Measurements from ENCODE around the gene EYS. TPM values are rescaled to one million over a fixed set of nuclear protein-coding genes. Genes with fewer than 3 reads are reported as not detected.

EYS gene
- total RNA-seq, 1 donor from 2014 or later = 0.08 TPM

- H3K4me1 ChIP-seq = no peaks in the 10 kb centered on the region
- H3K27me3 ChIP-seq (ENCODE audit: low read depth) = no peaks in the 10 kb centered on the region
- TF ChIP-seq CTCF (IDR thresholded peaks at IDR 0.05; ENCODE audit: borderline replicate concordance) = no peak
- no peaks in the 10 kb centered on the region for H3K9me3 ChIP-seq (replicated peaks)
- H3K36me3 ChIP-seq = no peaks in the 10 kb centered on the region
- no peak for DNase-seq
- H3K4me3 ChIP-seq = no peak overlapping the region
- no peak overlapping the region for H3K27ac ChIP-seq (replicated peaks)
- intact Hi-C loops (cut with micrococcal nuclease) = no loop called here
Observed at GRCh38 chr6:64786736-64787135, 920.3 kb downstream of the EYS start.

- intact Hi-C loops (cut with micrococcal nuclease) = no loop called here
- no peak for TF ChIP-seq CTCF (IDR thresholded peaks at IDR 0.05; ENCODE audit: borderline replicate concordance)
Observed at GRCh38 chr6:64782877-64783276, 924.1 kb downstream of the EYS start.

GRCh38 chr6:64777941-64778785 is 928.9 kb downstream of the EYS start:
- H3K27me3 ChIP-seq (ENCODE audit: low read depth) = no peaks in the 10 kb centered on the region
- no peaks in the 10 kb centered on the region for H3K4me1 ChIP-seq

More at GRCh38 chr6:64782877-64783276, 924.1 kb downstream of the EYS start:
- Histone ChIP-seq H3K27ac (replicated peaks) (no peak overlapping the region), H3K4me1 (no peaks in the 10 kb centered on the region), H3K4me3 (no peak overlapping the region), H3K36me3 (no peaks in the 10 kb centered on the region), H3K27me3 (ENCODE audit: low read depth) (no peaks in the 10 kb centered on the region), H3K9me3 (replicated peaks) (peaks cover 15% of the 10 kb centered on the region)
- no peak for DNase-seq

GRCh38 chr6:64776359-64776758 is 930.7 kb downstream of the EYS start:
- no peak for TF ChIP-seq CTCF (IDR thresholded peaks at IDR 0.05; ENCODE audit: borderline replicate concordance)

More at GRCh38 chr6:64777941-64778785, 928.9 kb downstream of the EYS start:
- Histone ChIP-seq H3K4me3 (no peak overlapping the region), H3K36me3 (no peaks in the 10 kb centered on the region), H3K27ac (replicated peaks) (no peak overlapping the region), H3K9me3 (replicated peaks) (peaks cover 18% of the 10 kb centered on the region)
- intact Hi-C loops (cut with micrococcal nuclease) = no loop called here
- no peak for TF ChIP-seq CTCF (IDR thresholded peaks at IDR 0.05; ENCODE audit: borderline replicate concordance)
- DNase-seq = no peak

GRCh38 chr6:64774881-64775280 is 932.1 kb downstream of the EYS start:
- Histone ChIP-seq H3K4me3 (no peak overlapping the region), H3K9me3 (replicated peaks) (peaks cover 23% of the 10 kb centered on the region), H3K27me3 (ENCODE audit: low read depth) (no peaks in the 10 kb centered on the region), H3K4me1 (no peaks in the 10 kb centered on the region), H3K36me3 (no peaks in the 10 kb centered on the region), H3K27ac (replicated peaks) (no peak overlapping the region)
- TF ChIP-seq CTCF (IDR thresholded peaks at IDR 0.05; ENCODE audit: borderline replicate concordance) = no peak
- DNase-seq = no peak
- intact Hi-C loops (cut with micrococcal nuclease) = no loop called here

More at GRCh38 chr6:64776359-64776758, 930.7 kb downstream of the EYS start:
- intact Hi-C loops (cut with micrococcal nuclease) = no loop called here
- H3K4me1 ChIP-seq = no peaks in the 10 kb centered on the region
- H3K9me3 ChIP-seq (replicated peaks) = peaks cover 25% of the 10 kb centered on the region
- no peak overlapping the region for H3K4me3 ChIP-seq
- H3K27me3 ChIP-seq (ENCODE audit: low read depth) = no peaks in the 10 kb centered on the region
- no peaks in the 10 kb centered on the region for H3K36me3 ChIP-seq
- no peak for DNase-seq
- H3K27ac ChIP-seq (replicated peaks) = no peak overlapping the region

Data from left ventricle myocardium inferior (tissue), 1 donor.